Kidney capillary endothelial cell (primary cell): ENCODE data around the gene PAFAH1B2.

ENCODE experiments used
- DNase-seq: peaks from one replicate; pipeline ENCODE4 v3.0.0-alpha.2; 2018; ENCODE audit warnings: low spot score

Gene PAFAH1B2

DNA sequence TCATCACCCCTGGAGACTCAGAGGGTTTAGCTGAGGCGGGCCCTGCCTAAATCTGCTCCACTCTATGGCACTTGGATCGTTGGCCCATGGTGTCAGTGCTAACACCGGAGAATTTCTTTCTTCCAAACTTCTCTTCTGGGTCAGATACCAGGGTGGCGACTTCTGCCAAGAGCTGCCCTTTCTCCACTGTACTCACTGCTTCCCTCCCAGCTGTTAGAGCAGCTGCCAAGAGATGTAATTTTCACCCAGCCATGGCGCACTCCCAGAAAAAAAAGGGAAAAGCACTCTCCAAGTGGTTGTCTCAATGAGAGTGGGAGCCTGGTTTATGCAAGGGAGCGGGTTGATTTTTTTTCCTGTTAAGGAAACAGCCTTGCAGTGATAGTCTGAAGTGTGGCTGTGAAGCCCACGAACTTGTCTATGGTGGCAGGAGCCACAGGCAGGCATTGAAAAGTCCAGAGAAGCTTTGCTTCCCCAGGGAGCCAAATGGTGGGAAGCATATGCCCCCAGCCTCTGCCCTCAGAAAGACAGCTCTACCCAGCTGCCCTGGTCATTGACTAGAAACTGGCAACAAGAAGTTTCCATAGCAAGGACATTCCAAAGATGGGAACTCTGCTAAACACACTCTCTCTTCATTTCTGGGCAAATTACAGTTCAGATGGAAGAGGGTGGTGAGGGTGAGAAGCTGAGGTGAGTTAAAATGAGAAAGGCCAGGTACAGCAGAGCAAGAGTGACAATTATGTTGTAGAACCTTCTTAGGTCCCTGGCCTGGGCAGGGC is 77.1 kb downstream of the PAFAH1B2 start:
- DNase-seq = no peak

- DNase-seq = no peak
Observed at GRCh38 chr11:117221775-117222517, 77.9 kb downstream of the PAFAH1B2 start.

GRCh38 chr11:117222991-117223740 is 79.1 kb downstream of the PAFAH1B2 start:
- no peak for DNase-seq

GRCh38 chr11:117223741-117224689 is 79.9 kb downstream of the PAFAH1B2 start:
- no peak for DNase-seq

- DNase-seq = no peak
Observed at GRCh38 chr11:117225553-117226170, 81.6 kb downstream of the PAFAH1B2 start.
